CD8-positive, alpha-beta memory T cell (primary cell): ENCODE measurements around the gene FAXDC2. TPM values are rescaled to one million over a fixed set of nuclear protein-coding genes. Genes with fewer than 3 reads are reported as not detected.
"Not testable (repeated sequence)": the region's sequence is repeated elsewhere in the genome, so short reads cannot be mapped to it uniquely, and the experiment has no call there.

Experiments used
- CTCF ChIA-PET: fragments of 350-600 bp; sonication (Branson Sonifier 250); formaldehyde crosslinking; loops from one replicate; lab custom pipeline; 2021; ENCODE audit warnings: antibody characterized with exemption; lab: Charles Lee
- POLR2A ChIA-PET: fragments of 350-600 bp; sonication (Branson Sonifier 250); formaldehyde crosslinking; loops from one replicate; lab custom pipeline; 2021; ENCODE audit warnings: antibody characterized with exemption; lab: Charles Lee
- DNase-seq, 5 donors: peaks; one replicate each; pipeline versions ENCODE4 v3.0.0 to v3.0.0-alpha.2; 2020 to 2022; ENCODE audit warnings: mixed read lengths in 1 of 5
- H3K27ac ChIP-seq: one replicate; pipeline ENCODE4 v1.7.0; 2013; ENCODE audit warnings: low read depth, mild to moderate bottlenecking, low read length, moderate library complexity
- H3K27me3 ChIP-seq: 2 replicates; pipeline ENCODE4 v1.7.0; 2013; ENCODE audit warnings: low read length, mild to moderate bottlenecking; ENCODE audit not compliant: insufficient read depth, poor library complexity, severe bottlenecking
- H3K36me3 ChIP-seq: 2 replicates; pipeline ENCODE4 v1.7.0; 2013; ENCODE audit warnings: mild to moderate bottlenecking, low read length, moderate library complexity; ENCODE audit not compliant: insufficient read depth
- H3K4me1 ChIP-seq: 2 replicates; pipeline ENCODE4 v1.7.0; 2013; ENCODE audit warnings: mild to moderate bottlenecking, low read length, moderate library complexity; ENCODE audit not compliant: insufficient read depth
- H3K4me3 ChIP-seq: 2 replicates; pipeline ENCODE4 v1.7.0; 2013; ENCODE audit warnings: mild to moderate bottlenecking, low read length
- H3K9me3 ChIP-seq: 2 replicates; pipeline ENCODE4 v1.7.0; 2013; ENCODE audit warnings: mild to moderate bottlenecking, low read length
- H3K27ac Mint-ChIP-seq, 8 donors: one replicate each; pipeline ENCODE4 v1.8.0; 2020 to 2021; ENCODE audit warnings: mixed read lengths in 8 of 8, mild to moderate bottlenecking in 6 of 8, inconsistent platforms in 3 of 8, moderate library complexity in 3 of 8
- H3K27me3 Mint-ChIP-seq, 2 donors: one replicate each; pipeline ENCODE4 v1.8.0; 2020 to 2021; ENCODE audit warnings: mixed read lengths in 2 of 2, mild to moderate bottlenecking in 1 of 2, moderate library complexity in 1 of 2
- H3K36me3 Mint-ChIP-seq, 3 donors: one replicate each; pipeline ENCODE4 v1.8.0; 2020 to 2021; ENCODE audit warnings: mixed read lengths in 3 of 3, inconsistent platforms in 1 of 3, mild to moderate bottlenecking in 1 of 3
- H3K4me1 Mint-ChIP-seq, 3 donors: one replicate each; pipeline ENCODE4 v1.8.0; 2020 to 2021; ENCODE audit warnings: mixed read lengths in 3 of 3, inconsistent platforms in 1 of 3, mild to moderate bottlenecking in 1 of 3
- H3K4me3 Mint-ChIP-seq, 7 donors: one replicate each; pipeline ENCODE4 v1.8.0; 2020 to 2021; ENCODE audit warnings: mixed read lengths in 7 of 7, mild to moderate bottlenecking in 6 of 7, moderate library complexity in 4 of 7, inconsistent platforms in 2 of 7
- H3K9me3 Mint-ChIP-seq, 5 donors: one replicate each; pipeline ENCODE4 v1.8.0; 2020 to 2022; ENCODE audit warnings: mixed read lengths in 5 of 5, mild to moderate bottlenecking in 3 of 5, moderate library complexity in 2 of 5, inconsistent platforms in 1 of 5
- polyA plus RNA-seq: library from polyadenylated mRNA; unstranded; fragments of 300-500 nt; fragmentation: Illumina TruSeq; gene quantifications from one replicate; pipeline ENCODE4 v1.2.3, GENCODE V29; 2021
- total RNA-seq, 2 experiments: library from RNA; stranded (reverse); gene quantifications; one replicate each; pipeline ENCODE4 v1.2.3, GENCODE V29; 2021

Gene FAXDC2
- total and polyA plus RNA-seq, 3 experiments from 2014 or later: 0.18 to 1.0 TPM; not detected in 1

GRCh38 chr5:154832804-154833203 lies 17.6 kb downstream of the FAXDC2 start:
- H3K9me3 ChIP-seq, H3K36me3 ChIP-seq, H3K27me3 ChIP-seq, H3K36me3 Mint-ChIP-seq, H3K27me3 Mint-ChIP-seq, CTCF ChIA-PET, H3K27ac ChIP-seq, H3K4me3 Mint-ChIP-seq, DNase-seq, H3K4me3 ChIP-seq, H3K9me3 Mint-ChIP-seq, POLR2A ChIA-PET: not testable (repeated sequence)
- H3K4me1 Mint-ChIP-seq: peaks cover 27 to 36% (median 29%) of the 10 kb centered on the region in 3 donors
- peaks cover 35% of the 10 kb centered on the region for H3K4me1 ChIP-seq
- peak overlapping the region in 1 of 8 donors; percentile 18 for H3K27ac Mint-ChIP-seq

DNA sequence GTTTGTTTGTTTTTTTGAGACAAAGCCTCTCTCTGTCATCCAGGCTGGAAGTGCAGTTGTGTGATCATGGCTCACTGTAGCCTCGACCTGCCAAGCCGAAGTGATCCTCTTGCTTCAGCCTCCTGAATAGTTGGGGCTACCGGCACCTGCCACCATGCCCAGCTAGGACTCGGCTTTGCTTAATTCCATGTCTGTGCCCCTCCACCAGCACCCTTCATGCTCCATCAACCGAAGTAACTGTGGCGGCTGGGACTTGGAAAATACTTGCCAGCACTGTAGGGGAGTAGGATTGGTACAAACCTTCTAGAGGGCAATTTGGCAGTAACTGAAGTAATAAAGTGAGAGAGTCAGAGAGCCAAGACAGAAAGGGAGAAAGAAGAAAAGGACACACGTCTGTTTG lies 19.0 kb downstream of the FAXDC2 start:
- ChIA-PET CTCF (interaction anchor here (0.6 kb wide), 1 partner anchor 127 kb away, joined by 4 read pairs; no protein-coding TSS in a partner anchor), POLR2A (no interaction called here)
- H3K27me3 ChIP-seq: no peaks in the 10 kb centered on the region
- H3K4me3 Mint-ChIP-seq: no peak overlapping the region
- H3K4me1 Mint-ChIP-seq: peaks cover 27 to 36% (median 34%) of the 10 kb centered on the region in 3 donors
- H3K27me3 Mint-ChIP-seq: no peaks in the 10 kb centered on the region
- H3K27ac Mint-ChIP-seq: peak overlapping the region in 7 of 8 donors; percentile 2 to 90 (median 46)
- no peaks in the 10 kb centered on the region for H3K36me3 ChIP-seq
- peaks cover 39% of the 10 kb centered on the region for H3K4me1 ChIP-seq
- H3K36me3 Mint-ChIP-seq: no peaks in the 10 kb centered on the region
- no peak overlapping the region for H3K27ac ChIP-seq
- DNase-seq: no peak
- H3K4me3 ChIP-seq: no peak overlapping the region
- H3K9me3 Mint-ChIP-seq: no peaks in the 10 kb centered on the region
- no peaks in the 10 kb centered on the region for H3K9me3 ChIP-seq

DNA sequence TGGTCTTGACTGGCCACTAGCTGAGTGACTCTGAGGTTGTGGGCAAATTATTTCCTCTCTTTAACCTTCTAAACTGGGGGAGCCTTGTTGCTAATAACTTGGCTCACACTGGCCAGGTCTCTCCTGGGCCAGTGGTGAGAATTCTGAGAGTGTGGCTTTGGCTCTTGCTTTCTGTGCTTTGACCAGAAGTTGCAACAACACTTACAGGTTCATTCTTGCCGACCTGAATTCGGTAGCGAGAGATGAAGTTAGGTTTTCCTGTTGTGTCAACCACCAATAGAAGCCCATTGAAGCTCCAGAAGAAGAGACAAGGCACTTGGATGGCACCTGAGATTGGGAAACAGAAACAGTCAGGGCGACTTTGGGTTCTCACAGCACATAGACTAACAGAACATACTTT lies 19.8 kb downstream of the FAXDC2 start:
- peak overlapping the region; percentile 16 to 90 (median 86) for H3K27ac Mint-ChIP-seq
- no peaks in the 10 kb centered on the region for H3K27me3 ChIP-seq
- H3K4me3 ChIP-seq: peak overlapping the region; percentile 28
- peaks cover 39% of the 10 kb centered on the region for H3K4me1 ChIP-seq
- H3K4me1 Mint-ChIP-seq: peaks cover 28 to 39% (median 36%) of the 10 kb centered on the region in 3 donors
- POLR2A ChIA-PET: no interaction called here
- no peak overlapping the region for H3K27ac ChIP-seq
- no peaks in the 10 kb centered on the region for H3K27me3 Mint-ChIP-seq
- no peaks in the 10 kb centered on the region for H3K36me3 ChIP-seq
- DNase-seq: no peak
- no peaks in the 10 kb centered on the region for H3K9me3 ChIP-seq
- H3K4me3 Mint-ChIP-seq: peak overlapping the region in 4 of 7 donors; percentile 58 to 68 (median 64)
- peaks cover 0 to 4% (median 1%) of the 10 kb centered on the region in 3 donors for H3K36me3 Mint-ChIP-seq
- CTCF ChIA-PET: interaction anchor here (1.4 kb wide), 1 partner anchor 179 kb away, joined by 3 read pairs; no protein-coding TSS in a partner anchor
- no peaks in the 10 kb centered on the region for H3K9me3 Mint-ChIP-seq

DNA sequence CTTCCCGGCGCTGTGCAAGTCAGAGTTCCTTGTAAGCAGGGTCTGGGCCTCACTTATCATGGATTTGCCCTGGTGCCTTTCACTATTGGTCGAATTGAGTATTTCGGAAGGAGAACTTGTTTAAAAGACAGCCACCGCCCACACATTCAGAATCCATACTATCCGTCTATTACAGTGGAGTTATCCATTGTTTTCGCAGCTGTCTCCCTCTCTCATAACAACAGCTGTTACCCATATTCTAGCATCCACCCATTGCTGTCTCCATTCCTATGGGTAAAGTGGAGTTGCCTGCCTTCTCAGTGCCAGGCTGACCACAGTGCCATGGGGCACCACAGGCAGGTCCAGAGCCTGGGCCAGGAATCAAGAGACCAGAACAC lies 20.2 kb downstream of the FAXDC2 start:
- ChIA-PET POLR2A (no interaction called here), CTCF (interaction anchor here (1.4 kb wide), 1 partner anchor 179 kb away, joined by 3 read pairs; no protein-coding TSS in a partner anchor)
- Histone ChIP-seq H3K36me3 (no peaks in the 10 kb centered on the region), H3K27me3 (no peaks in the 10 kb centered on the region), H3K27ac (no peak overlapping the region), H3K4me1 (peaks cover 39% of the 10 kb centered on the region), H3K4me3 (peak overlapping the region; percentile 28), H3K9me3 (no peaks in the 10 kb centered on the region)
- H3K36me3 Mint-ChIP-seq: peaks cover 0 to 4% (median 1%) of the 10 kb centered on the region in 3 donors
- no peaks in the 10 kb centered on the region for H3K9me3 Mint-ChIP-seq
- H3K4me3 Mint-ChIP-seq: peak overlapping the region in 6 of 7 donors; percentile 46 to 71 (median 64)
- DNase-seq: no peak
- peak overlapping the region; percentile 44 to 90 (median 86) for H3K27ac Mint-ChIP-seq
- H3K27me3 Mint-ChIP-seq: no peaks in the 10 kb centered on the region
- H3K4me1 Mint-ChIP-seq: peaks cover 29 to 41% (median 36%) of the 10 kb centered on the region in 3 donors

GRCh38 chr5:154829589-154830218 lies 20.7 kb downstream of the FAXDC2 start:
- Histone ChIP-seq H3K9me3 (no peaks in the 10 kb centered on the region), H3K27me3 (no peaks in the 10 kb centered on the region), H3K36me3 (no peaks in the 10 kb centered on the region), H3K4me3 (peak overlapping the region; percentile 28), H3K4me1 (peaks cover 39% of the 10 kb centered on the region), H3K27ac (peak overlapping the region; percentile 8)
- Mint-ChIP-seq H3K9me3 (no peaks in the 10 kb centered on the region), H3K36me3 (peaks cover 0 to 4% (median 1%) of the 10 kb centered on the region in 3 donors), H3K4me1 (peaks cover 29 to 41% (median 34%) of the 10 kb centered on the region in 3 donors), H3K27me3 (no peaks in the 10 kb centered on the region), H3K4me3 (peak overlapping the region in 6 of 7 donors; percentile 46 to 71 (median 64)), H3K27ac (peak overlapping the region; percentile 44 to 96 (median 86))
- peak in 1 of 5 donors; percentile 28 for DNase-seq
- CTCF ChIA-PET: interaction anchor here (1.4 kb wide), 1 partner anchor 178 kb away, joined by 3 read pairs; no protein-coding TSS in a partner anchor
- POLR2A ChIA-PET: no interaction called here

DNA sequence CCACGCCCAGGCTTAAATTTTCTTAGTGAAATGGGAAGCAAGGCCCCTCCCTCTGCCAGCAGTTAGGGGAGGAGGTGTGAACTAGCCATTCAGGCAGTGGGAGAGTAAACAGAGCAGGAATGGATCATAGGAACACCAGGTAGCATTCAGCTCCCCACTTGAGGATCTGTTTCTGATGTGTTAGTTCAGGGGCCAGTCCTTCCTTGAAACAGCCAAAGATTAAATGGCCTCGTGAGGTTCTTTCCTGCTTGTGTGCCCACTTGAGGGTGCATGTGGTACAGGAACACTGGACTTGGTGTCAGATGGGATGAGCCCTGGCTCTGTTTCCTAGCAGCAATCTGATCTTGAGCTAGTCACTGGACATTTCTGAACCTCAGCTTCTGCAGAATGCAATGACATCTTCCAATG lies 21.2 kb downstream of the FAXDC2 start:
- no peaks in the 10 kb centered on the region for H3K27me3 ChIP-seq
- ChIA-PET POLR2A (no interaction called here), CTCF (no interaction called here)
- peaks cover 0 to 4% (median 1%) of the 10 kb centered on the region in 3 donors for H3K36me3 Mint-ChIP-seq
- peak overlapping the region; percentile 8 for H3K27ac ChIP-seq
- no peak overlapping the region for H3K4me3 ChIP-seq
- peak overlapping the region in 5 of 7 donors; percentile 8 to 71 (median 62) for H3K4me3 Mint-ChIP-seq
- peaks cover 35% of the 10 kb centered on the region for H3K4me1 ChIP-seq
- no peaks in the 10 kb centered on the region for H3K9me3 Mint-ChIP-seq
- peak overlapping the region; percentile 44 to 96 (median 86) for H3K27ac Mint-ChIP-seq
- H3K9me3 ChIP-seq: no peaks in the 10 kb centered on the region
- DNase-seq: no peak
- H3K27me3 Mint-ChIP-seq: no peaks in the 10 kb centered on the region
- peaks cover 28 to 41% (median 30%) of the 10 kb centered on the region in 3 donors for H3K4me1 Mint-ChIP-seq
- no peaks in the 10 kb centered on the region for H3K36me3 ChIP-seq

DNA sequence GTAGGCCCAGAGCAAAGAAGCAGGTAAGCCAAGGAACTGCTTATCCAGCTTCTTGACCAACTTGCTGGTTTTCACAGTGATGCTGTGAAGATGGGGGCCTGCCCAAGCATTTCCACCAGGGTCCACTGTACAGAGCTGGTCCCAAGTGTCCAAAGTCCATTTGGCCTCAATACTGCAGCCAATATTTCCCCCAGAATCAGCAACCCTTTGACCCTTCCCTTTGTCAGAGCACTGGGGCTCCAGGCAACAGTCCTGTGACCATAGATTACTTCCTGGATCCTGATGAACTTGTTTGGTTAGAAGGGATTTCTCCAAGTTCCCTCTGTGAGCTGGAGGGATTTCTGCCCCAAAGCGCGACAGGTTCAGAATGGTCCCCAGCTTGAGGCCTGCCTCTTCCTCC lies 26.3 kb downstream of the FAXDC2 start:
- H3K36me3 Mint-ChIP-seq: peaks cover 0 to 12% (median 10%) of the 10 kb centered on the region in 3 donors
- CTCF ChIA-PET: interaction anchor here (0.6 kb wide), 1 partner anchor 10 kb away, joined by 4 read pairs; no protein-coding TSS in a partner anchor
- H3K4me1 Mint-ChIP-seq: peaks cover 28 to 39% (median 29%) of the 10 kb centered on the region in 3 donors
- Histone ChIP-seq H3K4me1 (peaks cover 22% of the 10 kb centered on the region), H3K27ac (no peak overlapping the region), H3K9me3 (no peaks in the 10 kb centered on the region), H3K4me3 (no peak overlapping the region), H3K36me3 (peaks cover 10% of the 10 kb centered on the region), H3K27me3 (no peaks in the 10 kb centered on the region)
- H3K4me3 Mint-ChIP-seq: no peak overlapping the region
- POLR2A ChIA-PET: no interaction called here
- H3K27me3 Mint-ChIP-seq: no peaks in the 10 kb centered on the region
- DNase-seq: no peak
- H3K27ac Mint-ChIP-seq: no peak overlapping the region
- H3K9me3 Mint-ChIP-seq: no peaks in the 10 kb centered on the region

- no peaks in the 10 kb centered on the region for H3K9me3 ChIP-seq
- DNase-seq: no peak
- no peak overlapping the region for H3K4me3 Mint-ChIP-seq
- peaks cover 0 to 14% (median 10%) of the 10 kb centered on the region in 3 donors for H3K36me3 Mint-ChIP-seq
- H3K27ac Mint-ChIP-seq: peak overlapping the region in 1 of 8 donors; percentile 33
- POLR2A ChIA-PET: no interaction called here
- peaks cover 10% of the 10 kb centered on the region for H3K36me3 ChIP-seq
- H3K27me3 Mint-ChIP-seq: no peaks in the 10 kb centered on the region
- peaks cover 21% of the 10 kb centered on the region for H3K4me1 ChIP-seq
- H3K4me3 ChIP-seq: no peak overlapping the region
- H3K27ac ChIP-seq: no peak overlapping the region
- CTCF ChIA-PET: interaction anchor here (0.6 to 0.8 kb wide), 2 partner anchors 10 to 11 kb away, joined by 3 to 4 read pairs; no protein-coding TSS in a partner anchor
- H3K4me1 Mint-ChIP-seq: peaks cover 29 to 42% (median 30%) of the 10 kb centered on the region in 3 donors
- no peaks in the 10 kb centered on the region for H3K27me3 ChIP-seq
- H3K9me3 Mint-ChIP-seq: no peaks in the 10 kb centered on the region
These were observed 26.8 kb downstream of the FAXDC2 start for GRCh38 chr5:154823605-154824004.
